Caco-2 (cell line): ENCODE results near the gene LCE1A. TPM values are rescaled to one million over a fixed set of nuclear protein-coding genes. Genes with fewer than 3 reads are reported as not detected.

ENCODE experiments used
- BruUV-seq: library from RNA; stranded (reverse); fragments of 400-500 nt; replicated peaks from 2 replicates; lab custom pipeline; 2021; lab: Mats Ljungman, UMichigan
- CTCF ChIA-PET: fragments of 300-600 bp; sonication (Branson Sonifier 250); formaldehyde crosslinking; loops from one replicate; lab custom pipeline; 2022; ENCODE audit warnings: antibody characterized with exemption; lab: Charles Lee
- POLR2A ChIA-PET: fragments of 300-600 bp; sonication (Branson Sonifier 250); formaldehyde crosslinking; loops from one replicate; lab custom pipeline; 2022; ENCODE audit warnings: antibody characterized with exemption; lab: Charles Lee
- DNase-seq, 2 experiments: peaks; one replicate each; pipeline versions ENCODE4 v3.0.0 to v3.0.0-alpha.2; 2020 to 2022
- H3K27me3 ChIP-seq: replicated peaks from 2 replicates; pipeline ENCODE4 v1.6.0; 2011; ENCODE audit warnings: low read length; ENCODE audit not compliant: control insufficient read depth, insufficient read depth
- H3K36me3 ChIP-seq: 2 replicates; pipeline ENCODE4 v1.5.1; 2011; ENCODE audit warnings: low read length; ENCODE audit not compliant: control insufficient read depth, insufficient read depth
- H3K4me1 ChIP-seq: fragments of 250-450 bp; sonication (Bioruptor Pico); 2 replicates; pipeline ENCODE4 v1.5.1; 2020; ENCODE audit warnings: mild to moderate bottlenecking
- H3K4me3 ChIP-seq: 2 replicates; pipeline ENCODE4 v1.5.1; 2011; ENCODE audit warnings: low read depth, mild to moderate bottlenecking, control low read depth, low read length
- H3K9me3 ChIP-seq: fragments of 250-450 bp; sonication (Bioruptor Pico); 2 replicates; pipeline ENCODE4 v1.5.1; 2020; ENCODE audit warnings: mild to moderate bottlenecking, moderate library complexity
- H3K27ac Mint-ChIP-seq: one replicate; pipeline ENCODE4 v1.8.0; 2022; ENCODE audit warnings: mixed read lengths; ENCODE audit not compliant: unreplicated experiment
- H3K27me3 Mint-ChIP-seq: one replicate; pipeline ENCODE4 v1.8.0; 2022; ENCODE audit warnings: mixed read lengths; ENCODE audit not compliant: insufficient read depth, unreplicated experiment
- H3K36me3 Mint-ChIP-seq: one replicate; pipeline ENCODE4 v1.8.0; 2022; ENCODE audit warnings: mild to moderate bottlenecking, mixed read lengths; ENCODE audit not compliant: insufficient read depth, unreplicated experiment
- H3K4me1 Mint-ChIP-seq: one replicate; pipeline ENCODE4 v1.8.0; 2022; ENCODE audit warnings: low read depth, mixed read lengths; ENCODE audit not compliant: unreplicated experiment
- H3K4me3 Mint-ChIP-seq: one replicate; pipeline ENCODE4 v1.8.0; 2022; ENCODE audit warnings: mild to moderate bottlenecking, moderate library complexity, mixed read lengths; ENCODE audit not compliant: unreplicated experiment
- H3K9me3 Mint-ChIP-seq: one replicate; pipeline ENCODE4 v1.8.0; 2022; ENCODE audit warnings: mixed read lengths; ENCODE audit not compliant: unreplicated experiment
- CTCF ChIP-seq, 2 experiments: fragments of 200-600 bp in 1 of 2; IDR thresholded peaks; 1 replicate in 1 of 2; 2 replicates in 1 of 2; pipeline versions ENCODE4 v1.5.1 to v1.8.0; 2011 to 2022; ENCODE audit warnings: antibody characterized with exemption in 1 of 2, control low read depth in 1 of 2, inconsistent platforms in 1 of 2, low read depth in 1 of 2, low read length in 1 of 2, mild to moderate bottlenecking in 1 of 2, moderate library complexity in 1 of 2; ENCODE audit not compliant: insufficient read depth in 1 of 2, severe bottlenecking in 1 of 2, unreplicated experiment in 1 of 2
- intact Hi-C: fragments of 100-400 bp; cut with micrococcal nuclease; formaldehyde crosslinking; loops from one replicate; pipeline ENCODE4 v1.10.0; 2022; ENCODE audit not compliant: unreplicated experiment
- total RNA-seq: library from RNA; stranded (reverse); gene quantifications from 2 replicates; pipeline ENCODE4 v1.2.3, GENCODE V29; 2022

The LCE1A gene
- total RNA-seq, 1 experiment from 2014 or later, result not detected

- H3K4me1 ChIP-seq, result no peaks in the 10 kb centered on the region
- no peak for TF ChIP-seq CTCF (IDR thresholded peaks at IDR 0.05; ENCODE audit: insufficient read depth in 1 of 2, low read depth in 1 of 2, low read length in 1 of 2, severe bottlenecking in 1 of 2, unreplicated experiment in 1 of 2)
- Mint-ChIP-seq H3K36me3 (no peaks in the 10 kb centered on the region), H3K9me3 (no peaks in the 10 kb centered on the region), H3K4me1 (no peaks in the 10 kb centered on the region), H3K4me3 (no peak within 1 kb of the TSS), H3K27ac (no peak within 1 kb of the TSS), H3K27me3 (peaks cover 13% of the 10 kb centered on the region)
- H3K27me3 ChIP-seq, result no peaks in the 10 kb centered on the region
- CTCF ChIA-PET, result no interaction called here
- H3K36me3 ChIP-seq, result no peaks in the 10 kb centered on the region
- no peak for DNase-seq
- H3K4me3 ChIP-seq, result no peak within 1 kb of the TSS
- intact Hi-C loops, result no loop called here
- POLR2A ChIA-PET, result no interaction called here
- H3K9me3 ChIP-seq, result no peaks in the 10 kb centered on the region
- no TSS peak for BruUV-seq
Observed at GRCh38 chr1:152811671-152812070, 15.6 kb upstream of the LCE1A start, which contains the start of gene LCE1B. Gene LCE1B (plus strand): TSS chr1:152811971. CDS start chr1:152812447, 476 bp downstream.

GRCh38 chr1:152817309-152817708 lies 10.0 kb upstream of the LCE1A start:
- Histone ChIP-seq H3K27me3 (no peaks in the 10 kb centered on the region), H3K36me3 (no peaks in the 10 kb centered on the region), H3K4me3 (no peak overlapping the region), H3K4me1 (no peaks in the 10 kb centered on the region), H3K9me3 (no peaks in the 10 kb centered on the region)
- BruUV-seq, result no TSS peak
- no peak for TF ChIP-seq CTCF (IDR thresholded peaks at IDR 0.05; ENCODE audit: insufficient read depth in 1 of 2, low read depth in 1 of 2, low read length in 1 of 2, severe bottlenecking in 1 of 2, unreplicated experiment in 1 of 2)
- H3K27ac Mint-ChIP-seq, result no peak overlapping the region
- H3K9me3 Mint-ChIP-seq, result no peaks in the 10 kb centered on the region
- ChIA-PET POLR2A (no interaction called here), CTCF (no interaction called here)
- intact Hi-C loops, result no loop called here
- no peaks in the 10 kb centered on the region for H3K4me1 Mint-ChIP-seq
- no peak overlapping the region for H3K4me3 Mint-ChIP-seq
- H3K27me3 Mint-ChIP-seq, result peaks cover 3% of the 10 kb centered on the region
- H3K36me3 Mint-ChIP-seq, result no peaks in the 10 kb centered on the region
- DNase-seq, result no peak

DNA sequence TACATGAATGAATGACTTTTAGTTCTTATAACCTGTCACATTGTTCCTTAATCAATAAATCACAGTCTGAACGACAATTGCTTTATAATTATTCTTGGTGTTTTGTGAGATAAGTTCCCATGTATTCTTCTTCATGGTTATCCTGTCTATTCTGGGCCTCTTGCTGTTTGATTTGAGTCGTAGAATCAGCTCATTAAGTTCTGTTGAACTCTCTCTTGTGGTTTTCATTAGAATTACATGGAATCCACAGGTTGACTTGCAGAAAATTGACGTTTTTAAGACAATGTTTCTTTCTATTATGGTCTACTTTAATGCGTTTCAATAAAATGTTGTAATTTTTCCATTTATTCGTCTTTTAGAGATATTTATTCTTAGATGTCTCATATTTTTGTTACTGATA lies 4.0 kb upstream of the LCE1A start:
- no peak for TF ChIP-seq CTCF (IDR thresholded peaks at IDR 0.05; ENCODE audit: insufficient read depth in 1 of 2, low read depth in 1 of 2, low read length in 1 of 2, severe bottlenecking in 1 of 2, unreplicated experiment in 1 of 2)
- CTCF ChIA-PET, result no interaction called here
- Mint-ChIP-seq H3K4me1 (no peaks in the 10 kb centered on the region), H3K9me3 (no peaks in the 10 kb centered on the region), H3K36me3 (no peaks in the 10 kb centered on the region), H3K27me3 (peaks cover 19% of the 10 kb centered on the region), H3K27ac (no peak overlapping the region), H3K4me3 (no peak overlapping the region)
- no peaks in the 10 kb centered on the region for H3K27me3 ChIP-seq
- no peaks in the 10 kb centered on the region for H3K36me3 ChIP-seq
- no peak for DNase-seq
- POLR2A ChIA-PET, result no interaction called here
- no peaks in the 10 kb centered on the region for H3K4me1 ChIP-seq
- no TSS peak for BruUV-seq
- no peaks in the 10 kb centered on the region for H3K9me3 ChIP-seq
- no peak overlapping the region for H3K4me3 ChIP-seq
- intact Hi-C loops, result no loop called here
